GM12892 (cell line): ENCODE measurements around the gene RARB.

Experiments used
- POLR2A ChIP-seq: IDR thresholded peaks from 2 replicates; pipeline ENCODE4 v1.6.1; 2011; ENCODE audit warnings: low read depth, low read length, control low read depth
- POLR2AphosphoS5 ChIP-seq: IDR thresholded peaks from 2 replicates; pipeline ENCODE4 v1.6.1; 2011; ENCODE audit warnings: low read depth, low read length, control low read depth
- TAF1 ChIP-seq: IDR thresholded peaks from 2 replicates; pipeline ENCODE4 v1.6.1; 2011; ENCODE audit warnings: low read depth, mild to moderate bottlenecking, control low read depth, low read length, borderline replicate concordance

DNA sequence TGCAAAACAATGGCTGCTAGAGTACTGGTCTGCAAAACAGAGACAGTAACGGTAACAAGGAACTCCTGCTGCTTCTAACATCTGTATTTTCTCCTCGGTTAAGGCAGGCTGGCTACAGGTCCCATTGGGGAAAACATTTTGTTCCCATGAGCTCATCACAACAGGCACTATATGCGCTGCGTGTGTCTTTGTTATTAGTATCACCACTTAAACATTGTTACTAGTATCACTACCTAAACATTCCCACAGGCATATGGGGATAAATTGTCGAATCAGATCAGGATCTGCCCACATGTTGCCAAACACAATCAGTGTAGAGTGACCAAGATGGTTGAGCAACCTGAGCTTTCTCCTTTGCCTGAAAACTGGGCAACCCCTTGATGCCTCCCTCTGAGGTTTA, 159.5 kb downstream of the RARB start:
- TF ChIP-seq POLR2A (no peak), POLR2AphosphoS5 (no peak), TAF1 (no peak)
